GM21528 (cell line): ENCODE measurements around the gene DENND4A.
A peak's percentile ranks its signal among the peaks of the same experiment; 100 is the strongest.
"Not testable (repeated sequence)": the region's sequence is repeated elsewhere in the genome, so short reads cannot be mapped to it uniquely, and the experiment has no call there.

Experiments
- ATAC-seq: cut with Tn5 transposase; IDR thresholded peaks from one replicate; pipeline ENCODE4 v1.9.1; 2021; ENCODE audit warnings: mild to moderate bottlenecking, moderate library complexity; ENCODE audit not compliant: unreplicated experiment, low FRiP score

The DENND4A gene

GRCh38 chr15:65819563-65819960, 27.5 kb upstream of the DENND4A start:
- no peak for ATAC-seq

DNA sequence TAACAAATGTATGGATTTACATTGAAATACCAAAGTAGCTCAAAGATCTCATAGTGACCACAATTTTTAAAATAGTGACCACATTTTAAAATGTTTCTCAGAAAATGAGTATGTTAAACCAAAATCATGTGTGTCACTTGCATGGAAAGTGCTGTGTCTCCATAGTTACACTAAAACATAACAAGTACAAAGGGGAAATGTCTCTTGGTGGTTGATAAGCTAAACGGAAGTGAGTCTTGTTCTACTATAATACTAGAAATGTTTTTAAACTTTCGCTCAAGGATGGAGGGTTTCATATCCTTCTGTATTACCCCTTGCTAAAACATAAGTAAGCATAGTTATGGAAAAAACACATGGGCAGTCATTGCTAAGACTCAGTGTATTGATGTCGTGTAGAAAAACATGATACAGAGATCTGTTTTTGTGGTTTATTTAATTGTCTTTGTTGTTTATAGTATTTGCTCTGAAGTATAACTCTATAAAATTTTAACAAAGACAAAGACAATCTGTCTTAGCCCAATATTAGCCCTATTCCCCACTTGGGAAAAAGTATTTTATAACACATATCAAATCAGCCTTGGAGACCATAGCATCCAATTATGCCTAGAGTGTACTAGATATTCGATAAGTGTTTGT, 27.0 kb upstream of the DENND4A start:
- ATAC-seq = peak; percentile 74

DNA sequence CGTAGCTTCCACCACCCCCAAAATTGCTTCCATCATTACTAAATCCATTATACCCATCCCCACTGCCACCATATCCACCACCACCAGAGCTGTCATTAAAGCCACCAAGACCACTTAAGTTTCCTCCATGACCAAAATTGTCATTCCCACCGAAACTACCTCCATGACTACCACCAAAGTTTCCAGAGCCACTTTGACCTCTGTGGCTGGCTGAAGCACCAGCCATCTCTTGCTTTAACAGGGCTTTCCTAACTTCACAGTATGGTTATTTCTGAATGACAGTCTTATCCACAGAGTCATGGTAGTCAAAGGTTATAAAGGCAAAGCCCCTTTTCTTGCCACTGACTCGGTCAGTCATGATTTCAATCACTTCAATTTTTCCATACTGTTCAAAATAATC, 24.3 kb upstream of the DENND4A start:
- ATAC-seq = no peak

- ATAC-seq = not testable (repeated sequence)
These were observed 23.9 kb upstream of the DENND4A start for GRCh38 chr15:65816008-65816407.

GRCh38 chr15:65814271-65814670, 22.2 kb upstream of the DENND4A start:
- ATAC-seq = not testable (repeated sequence)

GRCh38 chr15:65812916-65813315, 20.8 kb upstream of the DENND4A start:
- ATAC-seq = no peak

GRCh38 chr15:65812467-65812866, 20.4 kb upstream of the DENND4A start:
- ATAC-seq = no peak

- no peak for ATAC-seq
These were observed 19.7 kb upstream of the DENND4A start for GRCh38 chr15:65811835-65812234.

DNA sequence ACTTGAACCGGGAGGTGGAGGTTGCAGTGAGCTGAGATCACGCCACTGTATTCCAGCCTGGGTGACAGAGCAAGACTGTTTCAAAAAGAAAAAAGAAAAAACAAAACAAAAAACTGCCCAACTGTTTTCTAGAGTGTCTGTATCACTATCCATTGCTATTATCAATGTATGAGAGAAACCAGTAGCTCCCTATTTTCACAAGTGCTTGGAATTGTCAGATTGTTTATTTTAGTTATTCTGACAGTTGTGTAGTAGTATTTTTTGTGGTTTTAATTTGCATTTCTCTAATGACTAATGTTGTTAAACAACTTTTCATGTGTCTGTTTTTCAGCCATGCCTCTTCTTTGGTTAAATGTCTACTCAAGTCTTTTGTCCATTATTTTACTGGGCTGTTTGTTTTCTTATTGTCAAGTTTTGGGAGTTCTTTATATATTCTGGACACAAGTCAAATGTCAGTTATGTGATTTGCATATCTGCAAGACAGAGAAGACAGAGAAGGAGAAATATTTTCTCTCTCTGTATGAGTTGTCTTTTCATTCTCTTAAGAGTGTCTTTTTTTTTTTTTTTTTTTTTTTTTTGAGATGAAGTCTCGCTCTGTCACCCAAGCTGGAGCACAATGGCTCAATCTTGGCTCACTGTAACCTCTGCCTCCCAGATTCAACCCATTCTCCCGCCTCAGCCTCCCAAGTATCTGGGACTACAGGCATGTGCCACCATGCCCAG, 19.1 kb upstream of the DENND4A start:
- ATAC-seq = not testable (repeated sequence)

DNA sequence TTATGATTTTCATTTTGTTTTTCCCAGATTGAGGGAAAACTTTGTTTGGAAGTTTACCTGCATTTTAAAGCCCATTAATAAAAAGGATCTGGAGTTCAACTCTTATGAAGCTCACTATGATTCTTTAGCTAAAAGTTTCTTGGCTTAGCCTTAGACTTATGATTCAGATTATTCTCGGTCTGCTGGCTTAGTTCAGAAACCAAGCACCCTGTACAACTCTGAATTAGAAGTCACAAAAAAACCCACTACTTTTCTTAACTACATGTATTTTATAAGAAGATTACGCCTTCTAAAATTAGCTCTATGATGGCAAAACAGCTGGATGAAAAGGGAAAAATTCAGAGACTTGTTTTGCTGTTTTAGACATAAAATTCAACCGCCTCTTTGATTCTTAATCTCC, 14.3 kb upstream of the DENND4A start:
- ATAC-seq = no peak

GRCh38 chr15:65805019-65805745, 13.1 kb upstream of the DENND4A start:
- no peak for ATAC-seq

DNA sequence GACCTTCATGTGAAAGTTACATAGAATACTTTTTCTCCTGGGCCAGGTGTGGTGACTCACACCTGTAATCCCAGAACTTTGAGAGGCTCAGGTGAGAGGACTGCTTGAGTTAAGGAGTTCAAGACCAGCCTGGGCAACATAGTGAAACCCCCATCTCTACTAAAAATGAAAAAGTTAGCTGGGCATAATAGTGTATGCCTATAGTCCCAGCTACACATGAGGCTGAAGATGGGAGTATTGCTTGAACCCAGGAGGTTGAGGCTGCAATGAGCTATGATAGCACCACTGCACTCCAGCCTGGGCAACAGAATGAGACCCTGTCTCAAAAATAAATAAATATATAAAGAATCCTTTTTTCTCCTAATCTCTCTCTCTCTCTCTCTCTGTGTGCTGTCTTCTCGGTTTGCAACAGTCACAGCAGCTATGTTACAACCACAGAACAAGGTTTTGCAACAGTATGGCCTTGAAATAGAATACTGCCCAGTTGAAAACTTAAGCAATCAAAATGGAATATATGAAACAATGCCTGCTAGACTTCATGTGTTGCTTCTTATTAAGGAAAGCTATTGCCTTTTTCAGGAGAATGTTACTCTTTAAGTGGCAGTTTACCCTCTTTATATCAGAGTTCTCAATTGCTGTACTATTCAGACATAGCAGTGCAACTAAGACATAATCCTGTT, 12.3 kb upstream of the DENND4A start:
- no peak for ATAC-seq

DNA sequence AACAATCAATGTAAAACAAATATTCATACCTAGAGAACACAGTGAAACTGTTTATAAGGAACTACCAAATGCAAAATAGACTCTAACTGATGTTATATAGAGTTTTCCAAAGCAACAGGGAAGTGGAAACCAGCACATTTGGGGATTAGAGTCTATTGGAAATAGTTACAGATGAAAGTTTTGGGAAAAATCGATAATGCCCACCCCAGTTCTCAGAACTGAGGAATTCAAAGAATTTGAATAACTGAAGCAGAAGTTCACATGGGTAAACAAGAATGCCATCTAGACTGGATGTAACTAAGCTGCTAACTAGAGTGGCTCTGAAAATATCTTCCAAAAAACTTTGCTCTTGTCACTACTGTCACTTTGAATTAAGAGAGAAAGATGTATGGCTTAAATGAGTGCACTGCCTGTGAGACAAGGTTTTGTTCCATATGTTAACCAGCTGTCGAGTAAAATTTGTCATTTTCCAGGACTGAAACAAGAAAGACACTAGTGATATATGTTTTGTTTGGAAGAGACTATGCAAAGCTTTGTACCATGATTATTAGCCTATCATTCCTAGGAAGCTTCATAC, 9.2 kb upstream of the DENND4A start:
- no peak for ATAC-seq

GRCh38 chr15:65796610-65797078, 4.6 kb upstream of the DENND4A start:
- ATAC-seq = no peak

GRCh38 chr15:65795663-65796216, 3.6 kb upstream of the DENND4A start:
- ATAC-seq = no peak

DNA sequence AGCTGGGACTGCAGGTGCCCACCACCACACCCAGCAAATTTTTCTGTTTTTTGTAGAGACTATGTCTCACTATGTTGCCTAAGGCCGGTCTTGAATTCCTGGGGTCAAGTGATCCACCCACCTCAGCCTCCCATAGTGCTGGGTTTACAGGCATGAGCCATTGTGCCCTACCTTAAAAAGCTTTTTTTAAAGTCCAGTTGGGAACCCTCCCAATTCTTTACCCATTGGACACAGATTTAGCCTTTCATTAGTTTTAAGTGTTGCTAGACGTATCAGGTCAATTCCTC, 1.7 kb upstream of the DENND4A start:
- no peak for ATAC-seq

GRCh38 chr15:65792988-65793817, 1.1 kb upstream of the DENND4A start:
- ATAC-seq = no peak

- peak; percentile 38 for ATAC-seq
These were observed 557 bp downstream of the DENND4A start for GRCh38 chr15:65791335-65792137.
